ENCODE results near the gene ERVH48-1. TPM values are rescaled to one million over a fixed set of nuclear protein-coding genes. Genes with fewer than 3 reads are reported as not detected.
"Not testable (repeated sequence)": the region's sequence is repeated elsewhere in the genome, so short reads cannot be mapped to it uniquely, and the experiment has no call there.

ERVH48-1 gene
- polyA plus RNA-seq (2014; cell fraction: cytosol; rRNA removed) = not detected in 2 replicates
- not detected in 2 replicates for polyA plus RNA-seq (2014; cell fraction: nucleus; rRNA removed)

DNA sequence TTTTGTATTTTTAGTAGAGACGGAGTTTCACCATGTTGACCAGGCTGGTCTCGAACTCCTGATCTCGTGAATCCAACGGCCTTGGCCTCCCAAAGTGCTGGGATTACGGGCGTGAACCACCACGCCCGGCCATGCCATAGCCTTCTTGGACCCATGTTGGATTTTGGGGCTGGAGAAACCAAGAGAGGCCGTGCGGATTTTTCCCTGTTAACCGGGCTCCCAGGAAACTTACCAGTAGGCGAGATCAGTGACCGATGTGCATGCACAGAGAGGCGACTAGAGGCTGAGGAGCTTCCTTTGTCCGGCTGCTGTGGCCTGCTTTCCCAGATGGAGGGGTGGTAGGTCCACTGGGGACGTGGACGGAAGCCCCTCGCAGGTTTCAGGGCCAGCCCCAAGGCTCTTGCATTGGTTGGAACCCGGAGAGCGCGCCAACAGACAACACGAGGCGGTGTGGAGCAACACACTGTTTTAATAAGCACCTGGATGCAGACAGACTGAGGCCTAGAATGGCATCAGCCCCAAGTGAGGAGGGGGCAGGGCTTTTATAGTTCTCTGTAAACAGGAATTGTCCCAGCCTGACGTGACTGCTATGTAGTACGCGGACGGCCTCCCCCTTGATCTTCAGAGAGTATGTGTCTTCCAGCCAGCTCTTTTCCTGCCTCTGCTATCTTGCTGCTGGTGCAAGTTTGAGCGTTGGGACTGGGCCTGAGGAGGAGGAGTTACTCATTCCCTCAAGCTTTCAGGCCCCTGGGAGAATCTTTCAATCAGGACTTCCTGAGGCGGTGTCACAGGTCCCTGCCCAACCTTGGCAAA lies at the start of gene ERVH48-1:
Gene ERVH48-1 (minus strand): TSS at position 517 of the 813 bp plus-strand sequence. CDS start 6,624 bp downstream, outside the sequence.
- no peak for DNase-seq (ENCODE audit: low spot score)

GRCh38 chr21:42973991-42974831 lies 48.8 kb upstream of the ERVH48-1 start, which contains the start of gene PKNOX1:
TSS of gene PKNOX1 (plus strand) at chr21:42974562. CDS start at chr21:43004382, 29,820 bp downstream.
- DNase-seq (ENCODE audit: low spot score) = peak; percentile 97

- DNase-seq (ENCODE audit: low spot score) = no peak
Measured at GRCh38 chr21:42973309-42973990, 48.0 kb upstream of the ERVH48-1 start.

- DNase-seq (ENCODE audit: low spot score) = no peak
Measured at GRCh38 chr21:42971897-42972275, 46.5 kb upstream of the ERVH48-1 start.

GRCh38 chr21:42970946-42971653 lies 45.7 kb upstream of the ERVH48-1 start:
- no peak for DNase-seq (ENCODE audit: low spot score)

DNA sequence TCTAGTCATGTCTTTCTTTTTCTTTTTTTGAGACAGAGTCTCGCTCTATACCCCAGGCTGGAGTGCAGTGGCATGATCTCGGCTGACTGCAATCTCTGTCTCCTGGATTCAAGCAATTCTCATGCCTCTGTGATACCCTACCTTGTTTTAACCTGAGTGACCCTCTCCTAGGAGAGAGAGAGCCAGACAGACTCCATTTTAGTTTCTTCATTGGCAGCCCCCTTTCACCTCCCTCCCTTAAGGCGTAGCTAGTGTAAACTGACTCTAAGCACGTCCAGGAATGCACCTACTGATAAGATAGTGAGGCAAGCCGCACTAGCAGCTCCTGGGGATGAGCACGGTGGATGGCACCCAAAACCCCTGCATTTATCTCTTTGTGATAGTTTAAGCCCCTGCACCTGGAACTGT lies 43.8 kb upstream of the ERVH48-1 start:
- no peak for DNase-seq (ENCODE audit: low spot score)

DNA sequence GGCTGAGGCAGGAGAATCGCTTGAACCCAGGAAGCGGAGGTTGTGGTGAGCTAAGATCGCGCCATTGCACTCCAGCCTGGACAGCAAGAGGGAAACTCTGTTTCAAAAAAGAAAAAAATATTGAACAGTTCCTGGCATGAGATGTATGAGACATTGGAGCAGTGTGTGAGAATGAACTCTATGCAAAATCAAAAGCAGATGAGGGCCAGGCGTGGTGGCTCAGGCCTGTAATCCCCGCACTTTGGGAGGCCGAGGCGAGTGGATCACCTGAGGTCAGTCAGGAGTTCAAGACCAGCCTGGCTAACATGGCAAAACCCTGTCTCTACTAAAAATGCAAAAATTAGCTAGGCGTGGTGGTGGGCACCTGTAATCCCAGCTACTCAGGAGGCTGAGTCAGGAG lies 42.2 kb upstream of the ERVH48-1 start:
- DNase-seq (ENCODE audit: low spot score) = not testable (repeated sequence)

- no peak for DNase-seq (ENCODE audit: low spot score)
Measured at GRCh38 chr21:42965211-42965560, 39.8 kb upstream of the ERVH48-1 start.

DNA sequence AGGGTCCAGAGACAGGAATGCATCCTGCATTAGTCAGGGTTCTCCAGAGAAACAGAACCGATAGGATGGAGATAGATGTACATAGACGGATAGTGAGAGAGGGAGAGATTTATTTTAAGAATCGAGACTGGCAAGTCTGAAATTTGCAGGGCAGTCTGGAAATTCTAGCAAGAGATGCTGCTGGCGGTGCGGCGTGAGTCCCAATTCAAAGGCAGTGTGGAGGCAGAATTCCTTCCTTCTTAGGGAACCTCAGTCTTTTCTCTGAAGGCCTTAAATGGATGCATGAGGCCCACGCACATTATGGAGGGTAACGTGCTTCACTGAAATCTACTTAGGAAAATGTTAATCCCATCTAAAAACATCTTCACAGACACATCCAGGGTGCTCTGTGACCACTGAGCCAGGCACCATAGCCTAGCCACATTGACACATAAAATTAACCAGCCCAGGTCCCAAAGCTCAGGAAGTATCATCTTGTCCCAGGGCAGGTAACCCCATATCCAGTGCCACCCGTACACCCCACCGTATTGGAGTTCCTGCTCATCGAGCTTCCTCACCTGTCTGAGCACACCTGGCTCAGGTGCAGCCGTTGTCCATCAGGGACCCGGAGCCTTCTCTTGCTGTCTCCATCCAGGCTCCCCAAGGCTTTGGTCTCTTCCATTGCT lies 39.2 kb upstream of the ERVH48-1 start:
- no peak for DNase-seq (ENCODE audit: low spot score)

- no peak for DNase-seq (ENCODE audit: low spot score)
Measured at GRCh38 chr21:42964086-42964485, 38.7 kb upstream of the ERVH48-1 start.

- DNase-seq (ENCODE audit: low spot score) = no peak
Measured at GRCh38 chr21:42962380-42963007, 37.1 kb upstream of the ERVH48-1 start.

GRCh38 chr21:42959728-42960127 lies 34.3 kb upstream of the ERVH48-1 start:
- DNase-seq (ENCODE audit: low spot score) = no peak

- DNase-seq (ENCODE audit: low spot score) = not testable (repeated sequence)
Measured at GRCh38 chr21:42958122-42958521, 32.7 kb upstream of the ERVH48-1 start.

DNA sequence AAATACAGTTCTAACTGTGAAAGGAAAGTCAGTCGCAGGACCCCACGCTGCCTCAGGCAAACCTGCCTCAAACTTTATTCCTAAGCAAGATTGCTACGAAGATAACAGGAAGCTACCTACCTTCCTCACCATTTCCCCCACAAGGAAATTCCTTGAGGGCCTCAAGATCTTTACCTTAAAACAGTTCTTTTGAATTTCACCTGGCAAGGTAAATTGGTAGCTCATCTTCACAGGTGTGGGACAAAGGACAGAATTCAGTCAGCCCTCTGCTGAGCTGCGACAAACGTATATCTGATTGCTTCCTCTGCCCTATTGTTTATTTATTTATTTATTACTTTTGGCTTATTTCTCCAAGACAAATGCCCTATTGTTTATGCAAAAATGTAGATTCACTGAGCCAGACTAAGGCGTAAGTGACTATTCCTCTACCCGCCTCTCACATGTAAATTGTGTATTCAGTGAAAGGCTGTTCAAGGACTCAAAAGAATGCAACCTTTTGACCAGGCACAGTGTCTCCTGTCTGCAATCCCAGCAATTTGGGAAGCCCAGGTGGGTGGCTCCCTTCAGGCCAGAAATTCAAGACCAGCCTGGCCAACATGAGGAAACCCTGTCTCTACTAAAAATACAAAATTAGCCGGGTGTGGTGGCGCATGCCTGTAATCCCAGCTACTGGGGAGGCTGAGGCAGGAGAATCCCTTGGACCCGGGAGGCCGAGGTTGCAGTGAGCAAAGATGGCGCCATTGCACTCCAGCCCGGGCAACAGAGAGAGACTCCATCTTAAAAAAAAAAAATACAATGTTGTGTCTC lies 31.6 kb upstream of the ERVH48-1 start:
- DNase-seq (ENCODE audit: low spot score) = no peak

GRCh38 chr21:42951193-42951592 lies 25.8 kb upstream of the ERVH48-1 start:
- DNase-seq (ENCODE audit: low spot score) = not testable (repeated sequence)

- DNase-seq (ENCODE audit: low spot score) = not testable (repeated sequence)
Measured at GRCh38 chr21:42949094-42949755, 23.8 kb upstream of the ERVH48-1 start.

DNA sequence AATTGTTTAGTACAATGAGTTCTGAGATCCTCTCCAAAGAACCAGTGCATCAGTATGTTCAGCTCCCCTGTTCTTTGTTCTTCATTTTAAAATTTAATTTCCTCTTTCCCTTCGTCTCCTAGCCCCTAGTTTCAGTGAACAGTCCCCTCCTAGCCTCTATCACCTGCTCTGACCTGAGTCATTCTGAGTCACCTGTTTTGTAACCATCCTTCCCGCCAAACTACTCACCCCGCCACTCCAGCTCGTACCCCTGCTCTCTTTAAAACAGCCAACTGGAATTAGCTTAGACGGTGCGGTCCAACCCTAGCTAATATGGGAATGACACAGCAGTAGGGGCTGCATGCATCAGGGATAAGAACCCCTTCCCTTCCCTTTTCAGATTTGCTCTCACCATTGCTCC lies 16.8 kb upstream of the ERVH48-1 start:
- DNase-seq (ENCODE audit: low spot score) = no peak

GRCh38 chr21:42941696-42942085 lies 16.3 kb upstream of the ERVH48-1 start:
- DNase-seq (ENCODE audit: low spot score) = no peak

All from SK-N-DZ (cell line).